GM12875 (cell line): Measurements from ENCODE around the gene COA3.

Source experiments
- H3K4me3 ChIP-seq: one replicate; pipeline ENCODE4 v1.5.1; 2011; ENCODE audit warnings: low read depth, low read length, control low read depth
- CTCF ChIP-seq: IDR thresholded peaks from 2 replicates; pipeline ENCODE4 v1.5.1; 2011; ENCODE audit warnings: low read depth, mild to moderate bottlenecking, control low read depth, inconsistent platforms, low read length, moderate library complexity, borderline replicate concordance; ENCODE audit not compliant: insufficient read depth

The COA3 gene

GRCh38 chr17:42798383-42799380, at the start of gene COA3, which contains the start of gene CNTD1:
TSS of gene COA3 (minus strand) at chr17:42798704. CDS start at chr17:42798681, 23 bp downstream.
TSS of gene CNTD1 (plus strand) at chr17:42798861. CDS start at chr17:42799068, 207 bp downstream.
- no peak for TF ChIP-seq CTCF

GRCh38 chr17:42848093-42848492, 49.6 kb upstream of the COA3 start:
- no peak for TF ChIP-seq CTCF
- no peak overlapping the region for H3K4me3 ChIP-seq

More at GRCh38 chr17:42798383-42799380, at the start of gene COA3, which contains the start of gene CNTD1:
- H3K4me3 ChIP-seq, result peak within 1 kb of the TSS; percentile 75

- H3K4me3 ChIP-seq, result no peak overlapping the region
- no peak for TF ChIP-seq CTCF
Observed at GRCh38 chr17:42846594-42847280, 48.2 kb upstream of the COA3 start.

- H3K4me3 ChIP-seq, result no peak overlapping the region
- TF ChIP-seq CTCF, result no peak
Observed at GRCh38 chr17:42845918-42846593, 47.6 kb upstream of the COA3 start.

- no peak for TF ChIP-seq CTCF
- no peak overlapping the region for H3K4me3 ChIP-seq
Observed at GRCh38 chr17:42845556-42845917, 47.0 kb upstream of the COA3 start.

- no peak overlapping the region for H3K4me3 ChIP-seq
- no peak for TF ChIP-seq CTCF
Observed at GRCh38 chr17:42844761-42845555, 46.5 kb upstream of the COA3 start.
